K562 (cell line): ENCODE measurements around the gene CLN5. TPM values are rescaled to one million over a fixed set of nuclear protein-coding genes. Genes with fewer than 3 reads are reported as not detected.

Source experiments
- ATAC-seq: fragments of 200-7000 bp; cut with Tn5 transposase; 3 replicates; pipeline ENCODE4 v1.9.1; 2020; ENCODE audit warnings: moderate library complexity
- BruUV-seq: library from RNA; stranded (reverse); fragments of 400-500 nt; replicated peaks from 2 replicates; lab custom pipeline; 2021; lab: Mats Ljungman, UMichigan
- CTCF ChIA-PET: fragments of 300-600 bp; formaldehyde crosslinking; extraction: SDS; loops from one replicate; lab custom pipeline; 2021; ENCODE audit warnings: low intra/inter-chr PET ratio; lab: Yijun Ruan, JAX
- POLR2A ChIA-PET: fragments of 300-600, 350-650 bp; sonication (Branson Sonifier 250); formaldehyde crosslinking; extraction: SDS; loops from one replicate; lab custom pipeline; 2021; ENCODE audit warnings: antibody characterized with exemption, inconsistent platforms; lab: Yijun Ruan, JAX
- DNase-seq, 4 experiments: peaks; one replicate each; pipeline versions ENCODE4 v3.0.0 to v3.0.0-alpha.2; 2011 to 2018; ENCODE audit warnings: low spot score in 3 of 4, mixed read lengths in 3 of 4; ENCODE audit errors: extremely low read depth in 1 of 4
- FAIRE-seq: peaks from 2 replicates; lab custom pipeline; 2011; peaks lifted over from hg19 to GRCh38; lab: Jason Lieb, UNC
- H2AFZ ChIP-seq: 2 replicates; pipeline ENCODE4 v1.6.0; 2011; ENCODE audit warnings: low read depth, low read length, control low read depth, inconsistent platforms
- H3K27ac ChIP-seq: fragments of 200-600 bp; 3 replicates; pipeline ENCODE4 v1.8.0; 2011; ENCODE audit warnings: low read depth, mild to moderate bottlenecking, control low read depth, inconsistent platforms, low read length, moderate library complexity, mixed read lengths; ENCODE audit errors: extremely low read depth
- H3K27me3 ChIP-seq, 2 experiments: fragments of 300-600 bp in 1 of 2; 2 replicates in 1 of 2; 3 replicates in 1 of 2; pipeline versions ENCODE4 v1.6.0 to v1.8.0; 2011; ENCODE audit warnings: inconsistent platforms in 2 of 2, low read length in 2 of 2, mild to moderate bottlenecking in 1 of 2, mixed read lengths in 1 of 2, moderate library complexity in 1 of 2; ENCODE audit not compliant: control insufficient read depth in 2 of 2, insufficient read depth in 2 of 2
- H3K36me3 ChIP-seq: fragments of 300-600 bp; 3 replicates; pipeline ENCODE4 v1.8.0; 2011; ENCODE audit warnings: mild to moderate bottlenecking, low read length, inconsistent platforms; ENCODE audit not compliant: control insufficient read depth, insufficient read depth
- H3K4me1 ChIP-seq, 2 experiments: fragments of 200-600 bp in 1 of 2; replicated peaks in 1 of 2; 2 replicates in 1 of 2; 3 replicates in 1 of 2; pipeline versions ENCODE4 v1.5.1 to v1.8.0; 2011; ENCODE audit warnings: inconsistent platforms in 2 of 2, low read length in 2 of 2, mild to moderate bottlenecking in 1 of 2, mixed read lengths in 1 of 2, moderate library complexity in 1 of 2; ENCODE audit not compliant: control insufficient read depth in 2 of 2, insufficient read depth in 2 of 2
- H3K4me2 ChIP-seq: 2 replicates; pipeline ENCODE4 v1.6.1; 2011; ENCODE audit warnings: low read length, control low read depth, inconsistent platforms, mixed read lengths; ENCODE audit not compliant: insufficient read depth
- H3K4me3 ChIP-seq: fragments of 200-600 bp; sonication (generic), shearing (Covaris generic); 2 replicates; pipeline ENCODE4 v1.5.1; 2016; ENCODE audit warnings: control low read depth, inconsistent platforms
- H3K79me2 ChIP-seq: fragments of 200-600 bp; 3 replicates; pipeline ENCODE4 v1.8.0; 2011; ENCODE audit warnings: low read length, inconsistent platforms; ENCODE audit not compliant: control insufficient read depth, insufficient read depth
- H3K9ac ChIP-seq, 2 experiments: 2 replicates each; pipeline versions ENCODE4 v1.6.0 to v1.6.1; 2011; ENCODE audit warnings: low read depth in 2 of 2, low read length in 2 of 2, control low read depth in 1 of 2, inconsistent platforms in 1 of 2, mild to moderate bottlenecking in 1 of 2, mixed read lengths in 1 of 2; ENCODE audit not compliant: insufficient read depth in 1 of 2
- H3K9me1 ChIP-seq: one replicate; pipeline ENCODE4 v1.6.0; 2011; ENCODE audit warnings: inconsistent platforms, mild to moderate bottlenecking, low read length, moderate library complexity; ENCODE audit not compliant: control insufficient read depth, insufficient read depth
- H3K9me3 ChIP-seq: replicated peaks from 2 replicates; pipeline ENCODE4 v1.5.1; 2011; ENCODE audit warnings: low read depth, low read length, inconsistent platforms; ENCODE audit not compliant: control insufficient read depth, insufficient read depth
- H4K20me1 ChIP-seq: replicated peaks from 2 replicates; pipeline ENCODE4 v1.6.1; 2011; ENCODE audit warnings: low read length, inconsistent platforms, mixed read lengths; ENCODE audit not compliant: control insufficient read depth, insufficient read depth
- DPF2 ChIP-seq: fragments of 450-650 bp; IDR thresholded peaks from 2 replicates; pipeline ENCODE4 v1.6.1; 2016
- SAP30 ChIP-seq: fragments of 200-600 bp; sonication (generic); IDR thresholded peaks from 2 replicates; pipeline ENCODE4 v1.6.1; 2012; ENCODE audit warnings: borderline replicate concordance, low read depth, mild to moderate bottlenecking, moderate library complexity, low read length, control low read depth, inconsistent platforms; ENCODE audit not compliant: insufficient read depth, poor library complexity, severe bottlenecking
- SUPT5H ChIP-seq: fragments of 450-650 bp; IDR thresholded peaks from 2 replicates; pipeline ENCODE4 v1.6.1; 2016
- ZBTB8A ChIP-seq: fragments of 450-650 bp; IDR thresholded peaks from 2 replicates; pipeline ENCODE4 v1.6.1; 2018; ENCODE audit warnings: mild to moderate bottlenecking, moderate library complexity; ENCODE audit not compliant: partially characterized antibody
- ZNF57 ChIP-seq: fragments of 450-650 bp; formaldehyde crosslinking; IDR thresholded peaks from 2 replicates; pipeline ENCODE4 v1.4.0; 2020; ENCODE audit warnings: mild to moderate bottlenecking, moderate library complexity
- ZNF699 ChIP-seq: fragments of 250-450 bp; sonication (Bioruptor Pico); IDR thresholded peaks from 2 replicates; pipeline ENCODE4 v1.8.0; 2021; ENCODE audit warnings: mild to moderate bottlenecking, moderate library complexity; ENCODE audit not compliant: insufficient replicate concordance
- WGBS: fragments of 100-300 bp; shearing (Covaris generic); methylation state at CpG from one replicate; pipeline ENCODE4 v1.1.6; 2016; ENCODE audit warnings: low coverage, mixed read lengths; ENCODE audit not compliant: insufficient coverage; ENCODE audit errors: missing lambda C conversion rate; 5-methylcytosine and 5-hydroxymethylcytosine counted together
- in situ Hi-C: fragments of 300-500 bp; cut with MboI; formaldehyde crosslinking; loops from 4 replicates; pipeline ENCODE4 v1.15.0; 2018; ENCODE audit warnings: inconsistent platforms, mixed read lengths
- intact Hi-C: fragments of 100-400 bp; cut with micrococcal nuclease; formaldehyde crosslinking; loops from 2 replicates; pipeline ENCODE4 v1.14.2; 2022
- polyA plus RNA-seq, 8 experiments: library from polyadenylated mRNA; depleted of rRNA in 4 of 8; stranded (reverse) in 5 of 8; unstranded in 3 of 8; fragments of >200 nt; fragmentation: Nextera tagmentation in 2 of 8; fragmentation: Illumina TruSeq in 1 of 8; extraction: Ambion mirVana in 2 of 8; extraction: Trizol in 1 of 8; gene quantifications; 2 replicates each; pipeline versions ENCODE4 v1.2.1 to v1.2.3, GENCODE V29; 2011 to 2014; ENCODE audit warnings: inconsistent platforms in 1 of 8, missing spikeins in 1 of 8
- total RNA-seq, 7 experiments: library from RNA; depleted of rRNA in 6 of 7; stranded (reverse); fragments of >200 nt in 6 of 7; fragmentation: Illumina TruSeq in 2 of 7; extraction: Trizol in 2 of 7; gene quantifications; 2 replicates each; pipeline versions ENCODE4 v1.2.1 to v1.2.3, GENCODE V29; 2011 to 2021; ENCODE audit warnings: low replicate concordance in 1 of 7
- TF ChIP-seq, protein P1 (sequence below), 2 experiments: fragments of 450-650 bp; IDR thresholded peaks; 2 replicates each; pipeline ENCODE4 v1.6.1; 2016
- TF ChIP-seq, protein P2 (sequence below): sonication (generic); formaldehyde crosslinking; IDR thresholded peaks from 2 replicates; pipeline ENCODE4 v1.8.1; 2023; ENCODE audit warnings: mild to moderate bottlenecking, missing genetic modification reagents
- TF ChIP-seq, protein P3 (sequence below): conservative IDR thresholded peaks from 2 replicates; pipeline ENCODE4 v1.6.1; 2011; ENCODE audit warnings: low read depth, mild to moderate bottlenecking, low read length; ENCODE audit not compliant: control insufficient read depth
- TF ChIP-seq, protein P4 (sequence below): IDR thresholded peaks from 2 replicates; pipeline ENCODE4 v1.6.1; 2014; ENCODE audit warnings: antibody characterized with exemption
- TF ChIP-seq, protein P5 (sequence below): fragments of 150-350 bp; IDR thresholded peaks from 2 replicates; pipeline ENCODE4 v1.6.1; 2014; ENCODE audit warnings: low read depth, mild to moderate bottlenecking, low read length, borderline replicate concordance

Gene CLN5
- total and polyA plus RNA-seq, 9 of the 15 experiments (the other 6 are each of a cell fraction or from before 2014, with no cell fraction given), result 4.6 to 11.5 (median 7.2) TPM

DNA sequence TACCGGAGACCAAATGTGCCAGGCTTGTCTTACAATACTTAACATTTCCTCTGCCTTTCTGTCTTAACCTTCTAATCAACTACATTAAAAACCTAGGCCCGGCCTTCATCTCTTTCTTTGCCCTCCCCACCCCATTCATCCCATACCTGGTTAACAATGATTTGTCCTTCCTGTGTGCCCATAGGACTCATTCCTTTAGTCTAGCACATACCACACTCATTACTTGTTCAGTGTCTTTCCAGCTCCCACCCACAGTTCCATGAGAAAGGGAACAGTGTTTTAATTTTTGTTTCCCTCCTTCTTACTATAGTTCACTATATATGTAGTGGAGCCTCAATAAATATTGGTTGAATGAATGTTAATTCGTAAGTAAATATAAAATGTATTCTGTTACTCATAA, 2.4 kb downstream of the CLN5 start (continued):
- no peak for TF ChIP-seq SAP30
- TF ChIP-seq, protein P1, sequence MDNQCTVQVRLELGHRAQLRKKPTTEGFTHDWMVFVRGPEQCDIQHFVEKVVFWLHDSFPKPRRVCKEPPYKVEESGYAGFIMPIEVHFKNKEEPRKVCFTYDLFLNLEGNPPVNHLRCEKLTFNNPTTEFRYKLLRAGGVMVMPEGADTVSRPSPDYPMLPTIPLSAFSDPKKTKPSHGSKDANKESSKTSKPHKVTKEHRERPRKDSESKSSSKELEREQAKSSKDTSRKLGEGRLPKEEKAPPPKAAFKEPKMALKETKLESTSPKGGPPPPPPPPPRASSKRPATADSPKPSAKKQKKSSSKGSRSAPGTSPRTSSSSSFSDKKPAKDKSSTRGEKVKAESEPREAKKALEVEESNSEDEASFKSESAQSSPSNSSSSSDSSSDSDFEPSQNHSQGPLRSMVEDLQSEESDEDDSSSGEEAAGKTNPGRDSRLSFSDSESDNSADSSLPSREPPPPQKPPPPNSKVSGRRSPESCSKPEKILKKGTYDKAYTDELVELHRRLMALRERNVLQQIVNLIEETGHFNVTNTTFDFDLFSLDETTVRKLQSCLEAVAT (IDR thresholded peaks at IDR 0.05), result no peak
- TF ChIP-seq, protein P2, sequence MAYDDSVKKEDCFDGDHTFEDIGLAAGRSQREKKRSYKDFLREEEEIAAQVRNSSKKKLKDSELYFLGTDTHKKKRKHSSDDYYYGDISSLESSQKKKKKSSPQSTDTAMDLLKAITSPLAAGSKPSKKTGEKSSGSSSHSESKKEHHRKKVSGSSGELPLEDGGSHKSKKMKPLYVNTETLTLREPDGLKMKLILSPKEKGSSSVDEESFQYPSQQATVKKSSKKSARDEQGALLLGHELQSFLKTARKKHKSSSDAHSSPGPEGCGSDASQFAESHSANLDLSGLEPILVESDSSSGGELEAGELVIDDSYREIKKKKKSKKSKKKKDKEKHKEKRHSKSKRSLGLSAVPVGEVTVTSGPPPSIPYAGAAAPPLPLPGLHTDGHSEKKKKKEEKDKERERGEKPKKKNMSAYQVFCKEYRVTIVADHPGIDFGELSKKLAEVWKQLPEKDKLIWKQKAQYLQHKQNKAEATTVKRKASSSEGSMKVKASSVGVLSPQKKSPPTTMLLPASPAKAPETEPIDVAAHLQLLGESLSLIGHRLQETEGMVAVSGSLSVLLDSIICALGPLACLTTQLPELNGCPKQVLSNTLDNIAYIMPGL (CRISPR knock-in tag), result no peak
- TF ChIP-seq, all 486 proteins: peak for 0

DNA sequence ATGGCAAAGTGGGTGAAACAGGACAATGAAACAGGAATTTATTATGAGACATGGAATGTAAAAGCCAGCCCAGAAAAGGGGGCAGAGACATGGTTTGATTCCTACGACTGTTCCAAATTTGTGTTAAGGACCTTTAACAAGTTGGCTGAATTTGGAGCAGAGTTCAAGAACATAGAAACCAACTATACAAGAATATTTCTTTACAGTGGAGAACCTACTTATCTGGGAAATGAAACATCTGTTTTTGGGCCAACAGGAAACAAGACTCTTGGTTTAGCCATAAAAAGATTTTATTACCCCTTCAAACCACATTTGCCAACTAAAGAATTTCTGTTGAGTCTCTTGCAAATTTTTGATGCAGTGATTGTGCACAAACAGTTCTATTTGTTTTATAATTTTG, 8.6 kb downstream of the CLN5 start:
- in situ Hi-C loops (no loop called here), intact Hi-C loops (loop anchor here (5.0 kb wide), 1 partner anchor 477 kb away; no protein-coding TSS in a partner anchor)
- no peaks in the 10 kb centered on the region for H3K9me1 ChIP-seq
- CTCF ChIA-PET, result no interaction called here
- ATAC-seq (no peak), FAIRE-seq (no peak), DNase-seq (no peak)
- no peaks in the 10 kb centered on the region for H4K20me1 ChIP-seq
- H3K79me2 ChIP-seq, result no peaks in the 10 kb centered on the region; the same call in 2 of the 3 replicates
- no peaks in the 10 kb centered on the region for H3K9me3 ChIP-seq
- no peaks in the 10 kb centered on the region for H3K4me1 ChIP-seq
- BruUV-seq, result no TSS peak
- no peak overlapping the region for H2AFZ ChIP-seq
- H3K9ac ChIP-seq, result no peak overlapping the region
- no peak overlapping the region for H3K27ac ChIP-seq
- peaks cover 54% of the 10 kb centered on the region for H3K36me3 ChIP-seq
- POLR2A ChIA-PET, result interaction anchor here (2.2 kb wide), 1 partner anchor 8 kb away, joined by 9 read pairs; no protein-coding TSS in a partner anchor
- 91% methylated on average over 1 of the region's 1 CpG for WGBS
- H3K27me3 ChIP-seq, result no peaks in the 10 kb centered on the region
- H3K4me3 ChIP-seq, result no peak overlapping the region
- H3K4me2 ChIP-seq, result no peak overlapping the region
- no peak for TF ChIP-seq ZNF57 (CRISPR knock-in tag)
- TF ChIP-seq, protein P3, sequence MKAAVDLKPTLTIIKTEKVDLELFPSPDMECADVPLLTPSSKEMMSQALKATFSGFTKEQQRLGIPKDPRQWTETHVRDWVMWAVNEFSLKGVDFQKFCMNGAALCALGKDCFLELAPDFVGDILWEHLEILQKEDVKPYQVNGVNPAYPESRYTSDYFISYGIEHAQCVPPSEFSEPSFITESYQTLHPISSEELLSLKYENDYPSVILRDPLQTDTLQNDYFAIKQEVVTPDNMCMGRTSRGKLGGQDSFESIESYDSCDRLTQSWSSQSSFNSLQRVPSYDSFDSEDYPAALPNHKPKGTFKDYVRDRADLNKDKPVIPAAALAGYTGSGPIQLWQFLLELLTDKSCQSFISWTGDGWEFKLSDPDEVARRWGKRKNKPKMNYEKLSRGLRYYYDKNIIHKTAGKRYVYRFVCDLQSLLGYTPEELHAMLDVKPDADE, result no peak
- no peak for TF ChIP-seq ZNF699 (CRISPR knock-in tag)
- TF ChIP-seq, protein P4, sequence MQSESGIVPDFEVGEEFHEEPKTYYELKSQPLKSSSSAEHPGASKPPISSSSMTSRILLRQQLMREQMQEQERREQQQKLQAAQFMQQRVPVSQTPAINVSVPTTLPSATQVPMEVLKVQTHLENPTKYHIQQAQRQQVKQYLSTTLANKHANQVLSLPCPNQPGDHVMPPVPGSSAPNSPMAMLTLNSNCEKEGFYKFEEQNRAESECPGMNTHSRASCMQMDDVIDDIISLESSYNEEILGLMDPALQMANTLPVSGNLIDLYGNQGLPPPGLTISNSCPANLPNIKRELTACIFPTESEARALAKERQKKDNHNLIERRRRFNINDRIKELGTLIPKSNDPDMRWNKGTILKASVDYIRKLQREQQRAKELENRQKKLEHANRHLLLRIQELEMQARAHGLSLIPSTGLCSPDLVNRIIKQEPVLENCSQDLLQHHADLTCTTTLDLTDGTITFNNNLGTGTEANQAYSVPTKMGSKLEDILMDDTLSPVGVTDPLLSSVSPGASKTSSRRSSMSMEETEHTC, result no peak
- TF ChIP-seq ZBTB8A, result no peak
- no peak for TF ChIP-seq DPF2
- TF ChIP-seq SUPT5H, result no peak
- TF ChIP-seq, protein P5, sequence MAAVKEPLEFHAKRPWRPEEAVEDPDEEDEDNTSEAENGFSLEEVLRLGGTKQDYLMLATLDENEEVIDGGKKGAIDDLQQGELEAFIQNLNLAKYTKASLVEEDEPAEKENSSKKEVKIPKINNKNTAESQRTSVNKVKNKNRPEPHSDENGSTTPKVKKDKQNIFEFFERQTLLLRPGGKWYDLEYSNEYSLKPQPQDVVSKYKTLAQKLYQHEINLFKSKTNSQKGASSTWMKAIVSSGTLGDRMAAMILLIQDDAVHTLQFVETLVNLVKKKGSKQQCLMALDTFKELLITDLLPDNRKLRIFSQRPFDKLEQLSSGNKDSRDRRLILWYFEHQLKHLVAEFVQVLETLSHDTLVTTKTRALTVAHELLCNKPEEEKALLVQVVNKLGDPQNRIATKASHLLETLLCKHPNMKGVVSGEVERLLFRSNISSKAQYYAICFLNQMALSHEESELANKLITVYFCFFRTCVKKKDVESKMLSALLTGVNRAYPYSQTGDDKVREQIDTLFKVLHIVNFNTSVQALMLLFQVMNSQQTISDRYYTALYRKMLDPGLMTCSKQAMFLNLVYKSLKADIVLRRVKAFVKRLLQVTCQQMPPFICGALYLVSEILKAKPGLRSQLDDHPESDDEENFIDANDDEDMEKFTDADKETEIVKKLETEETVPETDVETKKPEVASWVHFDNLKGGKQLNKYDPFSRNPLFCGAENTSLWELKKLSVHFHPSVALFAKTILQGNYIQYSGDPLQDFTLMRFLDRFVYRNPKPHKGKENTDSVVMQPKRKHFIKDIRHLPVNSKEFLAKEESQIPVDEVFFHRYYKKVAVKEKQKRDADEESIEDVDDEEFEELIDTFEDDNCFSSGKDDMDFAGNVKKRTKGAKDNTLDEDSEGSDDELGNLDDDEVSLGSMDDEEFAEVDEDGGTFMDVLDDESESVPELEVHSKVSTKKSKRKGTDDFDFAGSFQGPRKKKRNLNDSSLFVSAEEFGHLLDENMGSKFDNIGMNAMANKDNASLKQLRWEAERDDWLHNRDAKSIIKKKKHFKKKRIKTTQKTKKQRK, result no peak
